Right renal cortex interstitium (tissue), 3 donors: ENCODE measurements around the gene CACNA1C. TPM values are rescaled to one million over a fixed set of nuclear protein-coding genes. Genes with fewer than 3 reads are reported as not detected.

Experiments
- DNase-seq, 3 donors: peaks; one replicate each; pipeline ENCODE4 v3.0.0-alpha.2; 2013; ENCODE audit warnings: low read depth in 3 of 3, low spot score in 2 of 3
- polyA plus RNA-seq, 3 donors: library from polyadenylated mRNA; unstranded; fragments of 120-200 nt; gene quantifications; one replicate each; pipeline ENCODE4 v1.2.1, GENCODE V29; 2013; ENCODE audit not compliant: insufficient read length in 3 of 3

CACNA1C gene
- polyA plus RNA-seq, 3 donors, result 5.7 to 6.4 (median 5.8) TPM

- DNase-seq, result no peak
Measured at GRCh38 chr12:2589381-2589780, 536.6 kb downstream of the CACNA1C start.

DNA sequence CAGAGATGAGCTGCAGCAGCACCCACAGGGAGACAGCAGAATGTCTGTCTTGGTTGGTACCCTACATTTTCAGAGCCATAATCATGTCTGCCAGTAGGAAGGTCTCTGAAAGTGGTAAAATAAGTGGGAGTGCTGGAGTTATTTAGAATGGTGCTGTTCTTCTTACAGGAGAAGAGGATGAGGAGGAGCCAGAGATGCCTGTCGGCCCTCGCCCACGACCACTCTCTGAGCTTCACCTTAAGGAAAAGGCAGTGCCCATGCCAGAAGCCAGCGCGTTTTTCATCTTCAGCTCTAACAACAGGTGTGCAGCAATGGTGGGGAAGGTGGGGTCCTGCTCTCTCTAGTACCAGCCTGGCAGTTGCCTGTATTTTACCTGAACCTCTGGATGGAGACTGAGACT, 540.3 kb downstream of the CACNA1C start:
- DNase-seq, result no peak

DNA sequence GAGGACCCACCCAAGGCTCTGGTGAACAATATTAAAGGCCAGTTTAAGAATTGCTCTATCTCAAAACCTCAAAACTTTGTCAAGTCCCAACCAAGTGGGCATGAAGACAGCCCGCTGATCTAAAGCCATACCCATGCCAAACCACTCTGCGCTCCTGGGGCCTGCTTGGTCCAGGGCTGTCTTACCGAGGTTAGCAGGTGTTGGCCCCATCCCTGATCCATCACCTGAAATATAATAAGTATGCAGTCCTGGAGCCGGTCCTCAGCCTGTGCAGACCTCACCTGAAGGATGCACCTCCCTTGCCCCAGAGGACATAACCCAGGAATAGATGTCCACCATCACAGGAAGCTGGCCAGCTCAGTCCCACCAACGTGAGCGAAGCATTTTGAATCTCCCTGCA, 543.7 kb downstream of the CACNA1C start:
- DNase-seq, result no peak

DNA sequence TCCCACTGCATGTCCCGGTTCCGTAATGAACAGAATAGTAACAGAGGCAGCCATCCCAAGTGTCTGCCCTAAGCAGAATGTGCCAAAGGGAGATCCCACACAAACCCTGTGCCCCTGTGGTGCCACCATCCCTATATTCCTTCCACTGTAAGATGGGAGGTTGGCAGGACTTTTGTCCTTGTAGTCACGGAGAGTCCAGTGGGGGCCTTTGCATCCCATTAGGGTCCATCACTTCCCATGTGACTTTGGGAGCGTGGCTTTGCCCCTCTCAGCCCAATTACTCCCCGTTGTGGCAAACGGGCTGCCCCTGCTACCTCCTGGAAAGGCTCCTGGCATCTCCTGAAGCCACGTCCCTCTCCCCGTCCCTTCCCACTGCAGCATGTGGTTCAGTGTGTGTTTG, 552.5 kb downstream of the CACNA1C start:
- DNase-seq, result no peak

DNA sequence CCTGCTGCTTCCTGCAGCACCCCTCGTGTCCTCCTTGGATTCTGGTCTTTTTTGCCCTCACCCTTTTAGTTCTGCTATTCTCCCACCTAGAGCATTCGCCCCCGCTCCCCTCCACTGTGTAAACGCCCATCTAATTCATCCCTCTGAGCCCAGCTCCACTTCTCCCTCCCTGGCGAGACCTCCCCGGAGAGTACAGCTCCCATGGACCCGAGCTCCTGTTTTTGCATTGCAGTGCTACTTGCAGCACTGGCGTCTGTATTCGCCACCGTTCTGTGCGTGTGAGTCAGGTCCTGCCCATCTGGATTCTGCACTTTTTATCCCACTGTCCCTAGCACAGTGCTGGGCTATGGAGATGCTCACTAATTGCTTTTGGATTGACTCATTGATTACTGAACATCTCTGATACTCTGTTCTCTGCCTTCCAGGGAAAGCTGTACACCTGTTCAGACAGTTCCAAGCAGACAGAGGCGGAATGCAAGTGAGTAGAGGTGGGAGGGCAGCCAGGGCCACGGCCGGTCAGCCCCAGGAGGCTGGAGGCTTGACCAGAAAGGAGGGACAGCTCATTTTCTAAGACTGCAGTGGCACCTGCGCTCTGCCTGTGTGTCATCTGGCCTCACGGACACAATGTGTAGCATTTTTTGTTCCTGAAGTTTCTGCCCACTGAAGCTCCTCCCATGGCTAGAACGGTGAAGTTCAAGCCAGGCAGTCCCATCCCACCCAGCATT, 553.6 kb downstream of the CACNA1C start:
- no peak for DNase-seq

DNA sequence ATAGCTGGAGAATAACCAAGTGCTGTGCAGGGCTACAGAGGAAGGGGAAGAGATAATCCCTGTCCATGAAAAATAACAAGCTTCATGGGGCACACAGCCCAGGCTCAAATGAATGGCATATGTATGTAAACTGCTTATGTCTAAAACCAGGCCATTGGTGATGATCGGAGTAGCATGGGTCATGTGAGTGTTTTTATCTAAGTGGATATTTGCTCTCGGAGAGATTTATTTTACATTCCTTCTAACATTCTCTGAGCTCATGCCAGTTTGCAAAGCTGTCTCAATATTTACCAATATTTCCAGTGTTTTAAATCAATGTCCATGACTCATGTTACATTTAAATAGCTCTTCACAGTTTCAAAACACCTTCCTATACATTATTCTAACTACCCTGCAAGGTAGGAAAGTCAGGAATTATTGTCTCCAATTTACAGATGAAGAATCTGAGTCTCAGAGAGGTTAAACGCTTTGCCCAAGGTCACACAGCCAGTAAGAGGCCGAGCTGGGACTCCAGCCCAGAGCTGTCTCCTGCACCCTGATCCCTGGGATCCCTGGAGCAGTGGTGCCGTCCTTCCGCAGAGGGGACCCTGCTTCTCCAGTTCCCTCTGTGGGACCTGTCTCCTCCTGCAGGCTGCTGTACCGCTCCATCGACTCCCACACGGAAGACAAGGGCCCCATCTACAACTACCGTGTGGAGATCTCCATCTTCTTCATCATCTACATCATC, 555.3 kb downstream of the CACNA1C start:
- DNase-seq, result no peak

GRCh38 chr12:2608608-2608945, 555.8 kb downstream of the CACNA1C start:
- no peak for DNase-seq

DNA sequence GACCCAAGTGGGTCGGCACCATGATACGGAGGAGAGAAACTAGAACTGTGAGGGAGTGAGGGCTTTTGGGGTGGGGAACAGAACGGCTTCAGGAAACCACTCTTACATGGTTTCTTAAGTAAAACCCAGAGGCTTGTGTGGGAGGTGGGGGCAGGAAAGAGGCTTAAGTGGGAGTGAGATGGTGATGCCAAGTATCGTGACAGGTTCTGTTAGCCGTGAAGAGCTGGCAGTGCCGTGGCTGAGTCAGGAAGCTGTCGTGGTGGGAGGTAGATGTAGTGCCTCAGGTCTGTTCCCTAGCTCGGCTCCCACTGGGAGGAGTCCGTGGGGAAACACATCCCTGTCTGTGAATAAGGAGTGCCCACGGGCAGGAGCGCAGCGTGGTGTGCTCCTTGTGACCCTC, 556.2 kb downstream of the CACNA1C start:
- DNase-seq, result no peak

DNA sequence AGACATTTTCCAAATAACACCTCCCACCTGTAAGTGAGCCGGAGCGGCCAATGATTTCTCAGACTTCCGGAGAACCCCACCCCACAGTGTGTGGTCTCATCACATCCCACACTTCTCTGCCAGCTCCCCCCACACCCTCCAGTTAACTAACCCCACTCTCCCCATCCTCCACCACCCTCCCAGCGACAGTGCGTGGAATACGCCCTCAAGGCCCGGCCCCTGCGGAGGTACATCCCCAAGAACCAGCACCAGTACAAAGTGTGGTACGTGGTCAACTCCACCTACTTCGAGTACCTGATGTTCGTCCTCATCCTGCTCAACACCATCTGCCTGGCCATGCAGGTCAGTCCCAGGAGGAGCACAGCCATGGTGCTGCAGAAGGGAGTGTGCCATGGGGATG, 557.6 kb downstream of the CACNA1C start:
- no peak for DNase-seq

- DNase-seq, result no peak
Measured at GRCh38 chr12:2613326-2614073, 560.7 kb downstream of the CACNA1C start.

GRCh38 chr12:2614341-2614740, 561.6 kb downstream of the CACNA1C start:
- no peak for DNase-seq

DNA sequence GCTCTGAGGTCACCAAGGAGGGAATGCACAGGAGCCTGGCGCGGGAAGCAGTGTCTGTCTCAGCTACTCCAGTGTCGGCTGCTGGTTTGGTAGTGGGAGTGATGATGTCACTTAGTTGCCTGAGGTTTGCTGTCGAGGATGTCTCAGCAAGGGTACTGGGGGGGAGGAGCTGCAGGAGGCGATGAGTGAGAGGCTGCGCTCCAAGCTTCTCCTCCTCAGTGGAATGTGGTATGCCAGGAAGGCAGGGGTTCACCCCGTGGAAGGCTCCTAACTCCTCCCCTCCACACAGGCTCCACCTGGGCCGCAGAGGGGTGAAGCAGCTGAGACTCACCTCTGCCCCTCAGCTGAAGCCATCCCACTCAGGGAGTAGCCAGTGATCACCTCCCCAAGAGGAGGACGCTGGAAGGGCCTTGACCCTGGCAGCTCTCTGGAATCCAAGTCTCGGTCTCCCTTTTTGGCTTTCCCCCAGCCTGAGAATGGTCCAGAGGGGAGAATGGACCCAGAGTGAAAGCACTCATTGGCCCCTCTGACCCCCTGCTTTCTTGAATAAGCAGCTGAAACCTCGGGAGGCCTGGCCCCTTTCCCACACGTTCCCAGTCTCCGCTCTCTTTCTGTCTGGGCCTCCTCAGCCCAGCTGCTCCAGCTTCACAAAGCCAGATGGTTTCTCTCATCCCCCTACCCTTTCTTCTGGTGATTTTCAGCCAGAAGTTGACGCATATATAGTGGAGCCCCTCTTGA, 563.0 kb downstream of the CACNA1C start:
- peak; percentile 60 to 69 (median 65) for DNase-seq

GRCh38 chr12:2616763-2617162, 564.0 kb downstream of the CACNA1C start:
- no peak for DNase-seq

- DNase-seq, result no peak
Measured at GRCh38 chr12:2617365-2617764, 564.6 kb downstream of the CACNA1C start.

- DNase-seq, result no peak
Measured at GRCh38 chr12:2618291-2618995, 565.7 kb downstream of the CACNA1C start.

GRCh38 chr12:2619136-2619535, 566.3 kb downstream of the CACNA1C start:
- no peak for DNase-seq

- no peak for DNase-seq
Measured at GRCh38 chr12:2622460-2622859, 569.7 kb downstream of the CACNA1C start.

DNA sequence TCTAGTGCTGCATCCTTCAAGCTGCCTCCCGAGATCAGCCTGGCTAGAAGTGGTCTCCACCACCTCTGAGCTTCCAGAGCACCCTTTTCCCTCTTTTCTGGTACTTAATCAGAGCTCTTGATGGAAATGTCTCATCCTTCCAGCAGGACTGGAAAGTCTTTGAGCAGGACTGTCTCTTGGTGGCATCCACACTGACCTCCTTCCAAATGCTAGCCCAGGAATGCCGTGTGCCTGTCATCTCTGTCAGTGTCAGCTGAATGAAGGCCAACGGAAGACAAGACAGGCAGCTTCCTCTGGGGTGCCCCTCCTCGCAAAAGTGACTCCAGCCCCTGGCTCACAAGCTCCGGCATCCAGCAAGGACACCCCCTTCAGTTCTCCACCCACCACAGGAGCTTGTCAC, 570.7 kb downstream of the CACNA1C start:
- no peak for DNase-seq

GRCh38 chr12:2624543-2625288, 571.9 kb downstream of the CACNA1C start:
- DNase-seq, result no peak

GRCh38 chr12:2625289-2625612, 572.5 kb downstream of the CACNA1C start:
- no peak for DNase-seq
